NCI-H187 (cell line): ENCODE data around the gene OCLN.
"Not testable (repeated sequence)": the region's sequence is repeated elsewhere in the genome, so short reads cannot be mapped to it uniquely, and the experiment has no call there.

Experiments used
- DNase-seq, 2 experiments: peaks; one replicate each; lab custom pipeline; 2025; lab: John Stamatoyannopoulos, UW

OCLN gene, protein sequence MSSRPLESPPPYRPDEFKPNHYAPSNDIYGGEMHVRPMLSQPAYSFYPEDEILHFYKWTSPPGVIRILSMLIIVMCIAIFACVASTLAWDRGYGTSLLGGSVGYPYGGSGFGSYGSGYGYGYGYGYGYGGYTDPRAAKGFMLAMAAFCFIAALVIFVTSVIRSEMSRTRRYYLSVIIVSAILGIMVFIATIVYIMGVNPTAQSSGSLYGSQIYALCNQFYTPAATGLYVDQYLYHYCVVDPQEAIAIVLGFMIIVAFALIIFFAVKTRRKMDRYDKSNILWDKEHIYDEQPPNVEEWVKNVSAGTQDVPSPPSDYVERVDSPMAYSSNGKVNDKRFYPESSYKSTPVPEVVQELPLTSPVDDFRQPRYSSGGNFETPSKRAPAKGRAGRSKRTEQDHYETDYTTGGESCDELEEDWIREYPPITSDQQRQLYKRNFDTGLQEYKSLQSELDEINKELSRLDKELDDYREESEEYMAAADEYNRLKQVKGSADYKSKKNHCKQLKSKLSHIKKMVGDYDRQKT

DNA sequence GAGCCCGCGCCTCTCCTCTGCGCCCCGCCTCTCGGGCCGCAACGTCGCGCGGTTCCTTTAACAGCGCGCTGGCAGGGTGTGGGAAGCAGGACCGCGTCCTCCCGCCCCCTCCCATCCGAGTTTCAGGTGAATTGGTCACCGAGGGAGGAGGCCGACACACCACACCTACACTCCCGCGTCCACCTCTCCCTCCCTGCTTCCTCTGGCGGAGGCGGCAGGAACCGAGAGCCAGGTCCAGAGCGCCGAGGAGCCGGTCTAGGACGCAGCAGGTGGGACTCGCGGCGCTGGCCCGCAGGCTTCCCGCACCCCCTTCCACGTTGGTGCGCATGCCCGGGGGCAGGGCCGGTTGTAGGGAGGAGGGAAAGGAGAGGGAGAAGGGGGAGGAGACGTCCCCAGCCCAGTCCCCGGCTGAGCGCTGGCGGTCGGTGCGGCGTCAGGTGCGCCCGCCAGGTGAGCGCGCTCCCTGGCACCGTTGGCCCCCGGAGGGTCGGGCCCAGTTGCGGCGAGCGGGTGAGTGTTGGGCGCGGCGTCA, at the start of gene OCLN:
TSS of gene OCLN (plus strand) at position 400 of the 532 bp plus-strand sequence. CDS start 11,455 bp downstream, outside the sequence.
- DNase-seq: peak; percentile 54 to 69

DNA sequence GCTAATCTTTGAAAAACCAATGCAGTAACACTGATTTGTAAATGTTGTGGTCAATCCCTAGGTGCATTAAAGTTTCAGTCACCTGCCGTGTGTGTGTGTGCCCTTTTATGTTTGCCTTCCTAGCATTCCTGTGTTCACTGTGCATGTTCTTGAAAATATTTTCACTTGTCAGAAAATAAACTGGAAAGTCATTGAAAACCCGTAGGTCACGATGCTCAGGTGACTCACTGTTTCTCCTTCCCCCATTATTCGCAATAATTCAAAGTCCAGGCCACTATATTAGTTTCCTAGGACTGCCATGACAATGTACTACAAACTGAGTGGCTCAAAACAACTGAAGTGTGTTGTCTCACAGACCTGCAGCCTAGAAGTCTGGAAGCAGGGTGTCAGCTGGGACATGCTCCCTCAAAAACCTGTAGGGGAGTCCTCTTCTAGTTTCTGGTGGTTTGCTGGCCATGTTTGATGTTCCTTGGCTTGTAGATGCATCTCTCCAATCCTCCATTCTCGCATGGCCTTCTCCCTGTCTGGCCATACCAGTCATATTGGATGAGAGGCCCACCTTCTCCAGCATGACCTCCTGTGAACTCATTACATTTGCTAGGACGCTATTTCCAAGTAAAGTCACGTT, 48.3 kb upstream of the OCLN start:
- no peak for DNase-seq

DNA sequence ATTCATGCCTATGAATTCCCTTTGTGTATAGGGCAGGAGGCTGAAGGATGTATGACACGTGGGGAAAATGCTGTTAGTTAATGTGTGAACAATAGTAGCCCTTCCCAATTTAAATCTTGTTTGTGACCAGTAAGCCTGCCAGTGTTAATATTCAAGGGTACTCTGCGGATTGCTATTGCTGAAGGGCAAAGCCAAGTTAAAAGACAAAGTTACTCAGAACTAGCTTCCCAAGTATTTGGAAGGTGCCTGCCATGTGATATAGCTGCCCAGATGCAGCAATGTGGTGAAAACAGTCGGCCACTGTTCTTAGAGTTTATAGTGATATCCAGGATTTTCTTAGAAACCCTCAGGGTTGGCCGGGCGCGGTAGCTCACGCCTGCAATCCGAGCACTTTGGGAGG, 43.1 kb upstream of the OCLN start:
- DNase-seq: no peak

DNA sequence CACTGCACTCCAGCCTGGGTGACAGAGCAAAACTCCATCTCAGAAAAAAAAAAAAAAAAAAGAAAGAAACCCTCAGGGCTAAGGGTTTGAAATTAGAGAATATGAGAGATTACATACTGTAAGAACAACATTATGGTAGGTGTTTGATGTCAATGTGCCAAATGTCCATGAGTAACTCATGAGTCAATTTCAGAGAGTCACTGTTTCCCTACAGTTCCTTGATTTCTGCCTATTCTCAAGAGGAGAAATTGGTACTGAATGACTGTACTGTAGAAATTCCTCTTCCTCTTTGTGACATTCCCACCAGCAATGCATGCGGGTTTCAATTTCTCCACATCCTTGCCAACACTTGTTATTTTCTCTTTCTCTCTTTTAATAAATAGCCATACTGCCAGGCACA, 42.5 kb upstream of the OCLN start:
- DNase-seq: no peak

DNA sequence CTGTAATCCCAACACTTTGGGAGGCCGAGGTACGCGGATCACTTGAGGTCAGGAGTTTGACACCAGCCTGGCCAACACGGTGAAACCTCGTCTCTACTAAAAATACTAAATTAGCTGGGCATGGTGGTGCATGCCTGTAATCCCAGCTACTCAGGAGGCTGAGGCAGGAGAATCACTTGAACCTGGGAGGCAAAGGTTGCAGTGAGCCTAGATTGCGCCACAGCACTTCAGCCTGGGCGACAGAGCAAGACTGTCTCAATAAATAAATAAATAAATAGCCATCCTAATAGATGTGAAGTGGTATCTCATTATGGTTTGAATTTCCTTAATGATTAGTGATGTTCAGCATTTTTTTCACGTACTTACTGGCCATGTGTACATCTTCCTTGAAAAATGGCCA, 42.1 kb upstream of the OCLN start:
- DNase-seq: not testable (repeated sequence)

DNA sequence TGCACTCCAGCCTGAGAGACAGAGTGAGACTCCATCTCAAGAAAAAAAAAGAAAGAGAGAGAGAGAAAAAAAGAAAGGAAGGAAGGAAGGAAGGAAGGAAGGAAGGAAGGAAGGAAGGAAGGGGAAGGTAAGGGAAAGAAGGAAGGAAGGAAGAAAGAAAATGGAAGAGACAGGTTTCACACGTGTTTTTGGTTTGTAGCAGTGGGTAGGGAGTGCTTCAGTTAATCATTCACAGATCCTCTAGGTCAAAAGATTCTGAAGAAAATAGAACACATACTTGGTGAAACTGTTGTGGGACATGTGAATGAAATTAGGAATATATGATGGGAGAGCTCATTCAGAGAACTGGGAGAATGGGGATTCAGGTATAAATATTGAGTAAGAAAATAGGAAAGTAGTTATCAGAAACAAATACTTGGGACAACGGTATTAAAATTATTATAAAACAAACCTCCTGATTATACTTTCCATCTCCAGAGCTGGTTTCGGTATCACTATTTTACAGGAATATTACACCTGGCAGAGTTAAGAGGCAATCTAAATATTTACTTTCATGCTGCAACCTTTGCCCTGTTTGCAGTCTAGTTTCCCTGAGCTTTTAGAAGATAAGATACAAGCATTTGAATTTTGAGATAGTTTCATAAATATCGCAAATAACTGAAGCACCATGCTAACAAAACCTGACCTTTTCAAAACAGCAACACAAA, 40.5 kb upstream of the OCLN start:
- DNase-seq: no peak

DNA sequence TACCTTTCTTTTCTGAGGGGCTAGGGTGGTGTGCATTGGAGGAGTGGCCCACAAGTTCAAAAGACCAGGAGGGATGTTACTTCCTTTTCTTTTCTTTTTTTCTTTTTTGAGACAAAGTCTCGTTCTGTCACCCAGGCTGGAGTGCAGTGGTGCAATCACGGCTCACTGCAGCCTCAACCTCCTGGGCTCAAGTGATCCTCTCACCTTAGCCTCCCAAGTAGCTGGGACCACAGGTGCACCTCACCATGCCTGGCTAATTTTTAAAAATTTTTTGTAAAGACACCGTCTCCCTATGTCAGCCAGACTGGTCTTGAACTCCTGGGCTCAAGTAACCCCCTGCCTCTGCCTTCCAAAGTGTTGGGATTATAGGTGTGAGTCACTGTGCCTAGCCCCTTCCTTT, 39.1 kb upstream of the OCLN start:
- DNase-seq: not testable (repeated sequence)

DNA sequence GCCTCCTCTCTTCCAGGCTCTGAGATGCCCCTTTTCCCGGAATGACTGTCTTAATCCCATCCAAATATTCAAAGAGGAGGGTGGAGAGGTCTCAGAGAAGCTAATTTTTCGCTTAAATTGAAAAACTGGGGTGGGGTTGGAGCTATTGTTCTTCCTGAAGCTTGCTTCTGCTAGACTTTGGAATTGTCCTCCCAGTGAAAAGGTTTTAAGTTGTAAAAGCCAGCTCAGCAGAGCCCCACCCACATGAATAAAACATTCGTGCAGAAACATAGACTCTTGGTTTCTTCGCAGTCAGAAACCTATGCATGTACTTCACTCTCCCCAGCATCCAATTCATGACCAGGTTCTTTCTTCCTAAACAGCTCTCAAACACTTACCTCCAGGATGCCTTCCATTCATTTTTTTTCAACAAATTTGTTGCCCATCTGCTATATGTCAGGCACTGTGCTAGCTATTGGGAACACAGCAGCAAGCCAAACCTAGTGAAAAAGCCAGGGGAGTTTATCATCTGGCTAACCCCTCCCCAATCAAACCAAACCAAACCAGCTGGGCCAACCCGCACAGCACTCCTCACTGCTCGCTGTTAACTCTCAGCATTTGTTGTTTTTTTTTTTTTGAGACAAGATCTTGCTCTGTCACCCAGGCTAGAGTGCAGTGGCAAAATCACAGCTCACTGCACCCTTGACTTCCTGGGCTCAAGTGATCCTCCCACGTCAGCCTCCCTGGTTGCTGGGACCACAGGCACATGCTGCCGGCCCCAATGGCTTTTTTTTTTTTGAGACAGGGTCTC, 37.9 kb upstream of the OCLN start:
- no peak for DNase-seq

DNA sequence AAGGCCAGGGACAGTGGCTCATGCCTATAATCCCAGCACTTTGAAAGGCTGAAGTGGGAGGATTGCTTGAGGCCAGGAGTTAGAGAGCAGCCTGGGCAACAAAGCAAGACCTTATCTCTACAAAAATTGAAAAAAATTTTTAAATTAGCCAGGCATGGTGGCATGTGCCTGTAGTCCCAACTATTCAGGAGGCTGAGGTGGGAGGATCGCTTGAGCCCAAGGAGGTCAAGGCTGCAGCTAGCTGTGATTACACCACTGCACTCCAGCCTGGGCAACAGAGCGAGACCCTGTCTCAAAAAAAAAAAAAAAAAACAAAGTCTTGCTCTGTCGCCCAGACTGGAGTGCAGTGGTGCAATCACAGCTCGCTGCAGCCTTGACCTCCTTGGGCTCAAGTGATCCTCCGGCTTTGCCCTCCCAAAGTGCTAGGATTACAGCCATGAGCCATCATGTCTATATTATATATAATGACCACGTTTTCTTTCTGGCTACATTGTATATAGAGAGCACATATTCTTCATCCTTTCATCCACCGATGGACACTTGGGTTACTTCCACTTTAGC, 37.1 kb upstream of the OCLN start:
- not testable (repeated sequence) for DNase-seq

DNA sequence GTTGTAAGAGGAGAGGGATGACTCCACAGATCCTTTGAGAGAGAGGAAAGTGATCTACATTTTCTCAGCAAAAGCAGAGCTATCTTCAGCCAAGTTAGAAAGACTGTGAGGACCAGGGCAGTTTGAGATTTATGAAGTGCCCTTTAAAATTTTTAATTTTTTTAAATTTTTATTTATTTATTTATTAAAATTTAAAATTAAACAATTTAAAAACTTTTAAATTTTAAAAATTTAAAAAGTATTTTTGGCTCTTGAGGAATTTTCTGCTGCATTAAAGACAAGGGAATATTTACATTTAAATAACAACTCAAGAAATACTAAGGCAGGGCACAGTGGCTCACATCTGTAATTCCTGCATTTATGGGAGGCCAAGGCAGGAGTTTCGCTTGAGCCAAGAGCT, 30.4 kb upstream of the OCLN start:
- no peak for DNase-seq

DNA sequence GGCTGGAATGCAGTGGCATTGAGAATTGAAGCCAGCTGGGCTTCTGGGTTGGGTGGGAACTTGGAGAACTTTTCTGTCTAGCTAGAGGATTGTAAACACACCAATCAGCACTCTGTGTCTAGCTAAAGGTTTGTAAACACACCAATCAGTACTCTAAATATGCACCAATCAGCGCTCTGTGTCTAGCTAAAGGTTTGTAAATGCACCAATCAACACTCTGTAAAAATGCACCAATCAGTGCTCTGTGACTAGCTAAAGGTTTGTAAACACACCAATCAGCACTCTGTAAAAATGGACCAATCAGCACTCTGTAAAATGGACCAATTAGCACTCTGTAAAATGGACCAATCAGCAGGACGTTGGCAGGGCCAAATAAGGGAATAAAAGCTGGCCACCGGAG, 26.2 kb upstream of the OCLN start:
- DNase-seq: not testable (repeated sequence)

DNA sequence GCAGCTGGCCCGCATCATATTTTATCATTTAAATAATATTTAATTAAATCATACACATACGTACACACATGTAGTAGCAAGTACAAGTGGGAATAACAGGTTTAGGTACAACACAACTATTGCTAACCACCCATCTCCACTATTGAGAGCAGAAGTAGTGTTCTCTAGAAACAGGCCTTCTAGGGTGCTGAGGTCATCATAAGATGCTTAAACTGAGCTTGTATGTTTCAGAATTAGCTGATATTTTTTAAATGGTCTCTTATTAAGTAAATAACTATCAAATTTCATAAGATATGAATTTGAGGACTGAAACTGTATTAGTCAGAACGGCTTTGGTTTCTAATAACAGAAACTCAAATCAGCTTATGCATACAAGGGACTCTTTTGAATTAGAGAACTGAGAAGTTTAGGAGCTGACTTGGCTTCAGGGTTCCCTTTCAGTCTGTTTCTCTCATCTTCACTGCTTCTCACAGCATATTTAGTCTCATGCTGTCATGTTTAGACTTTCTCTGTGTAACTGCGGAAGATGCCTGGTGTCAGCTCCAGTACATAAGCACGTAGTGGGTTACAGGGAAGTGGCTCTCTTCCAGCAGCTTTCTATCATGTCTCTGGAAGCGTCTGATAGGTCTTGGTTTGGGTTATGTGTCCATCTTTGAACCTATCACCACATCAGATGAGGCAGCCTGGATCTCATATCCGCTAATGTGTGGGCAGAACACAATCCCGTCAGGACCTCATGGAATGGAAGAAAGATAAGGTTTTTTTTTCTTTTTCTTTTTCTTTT, 25.0 kb upstream of the OCLN start:
- no peak for DNase-seq

DNA sequence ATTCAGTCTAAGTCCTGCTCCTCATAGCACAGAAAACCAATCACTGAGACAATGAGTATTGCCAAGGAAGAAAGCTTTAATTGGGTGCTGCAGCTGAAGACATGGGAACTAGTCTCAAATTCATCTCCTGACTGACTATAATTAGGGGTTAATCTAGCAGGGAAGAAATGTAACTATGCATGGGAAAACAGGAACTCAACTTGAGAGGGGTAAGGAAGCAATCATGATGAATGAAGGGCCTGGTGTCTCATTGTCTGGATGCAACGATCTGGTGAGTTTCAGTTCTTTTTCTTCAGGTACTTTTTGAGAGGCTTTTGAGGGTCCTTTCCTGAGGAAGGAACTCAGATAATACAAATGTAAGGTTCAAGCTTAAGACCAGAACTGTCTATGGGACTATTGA, 24.0 kb upstream of the OCLN start:
- DNase-seq: no peak

DNA sequence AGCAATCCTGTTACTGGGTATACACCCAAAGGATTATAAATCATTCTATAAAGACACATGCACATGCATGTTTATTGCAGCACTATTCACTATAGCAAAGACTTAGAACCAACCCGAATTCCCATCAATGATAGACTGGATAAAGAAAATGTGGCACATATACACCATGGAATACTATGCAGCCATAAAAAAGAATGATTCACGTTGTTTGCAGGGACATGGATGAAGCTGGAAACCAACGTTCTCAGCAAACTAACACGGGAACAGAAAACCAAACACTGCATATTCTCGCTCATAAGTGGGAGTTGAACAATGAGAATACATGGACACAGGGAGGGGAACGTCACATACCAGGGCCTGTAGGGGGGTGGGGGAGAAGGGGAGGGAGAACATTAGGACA, 21.1 kb upstream of the OCLN start:
- DNase-seq: not testable (repeated sequence)

DNA sequence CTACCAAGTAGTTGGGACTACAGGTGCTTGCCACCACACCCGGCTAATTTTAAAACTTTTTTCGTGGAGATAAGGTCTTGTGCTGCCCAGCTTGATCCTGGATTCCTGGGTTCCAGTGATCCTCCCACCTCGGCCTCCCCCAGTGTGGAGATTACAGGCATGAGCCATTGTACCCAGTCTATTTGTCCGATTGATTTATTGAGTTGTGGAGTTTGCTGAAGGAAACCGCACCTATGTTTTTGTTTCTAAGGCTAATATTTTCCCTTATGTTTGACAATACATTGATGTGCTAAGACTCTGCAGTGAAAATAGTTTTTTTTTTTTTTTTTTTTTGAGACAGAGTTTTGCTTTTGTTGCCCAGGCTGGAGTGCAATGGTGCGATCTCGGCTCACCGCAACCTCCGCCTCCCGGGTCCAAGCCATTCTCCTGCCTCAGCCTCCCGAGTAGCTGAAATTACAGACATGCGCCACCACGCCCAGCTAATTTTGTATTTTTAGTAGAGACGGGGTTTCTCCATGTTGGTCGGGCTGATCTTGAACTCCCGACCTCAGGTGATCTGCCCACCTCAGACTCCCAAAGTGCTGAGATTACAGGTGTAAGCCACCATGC, 20.0 kb upstream of the OCLN start:
- DNase-seq: not testable (repeated sequence)

DNA sequence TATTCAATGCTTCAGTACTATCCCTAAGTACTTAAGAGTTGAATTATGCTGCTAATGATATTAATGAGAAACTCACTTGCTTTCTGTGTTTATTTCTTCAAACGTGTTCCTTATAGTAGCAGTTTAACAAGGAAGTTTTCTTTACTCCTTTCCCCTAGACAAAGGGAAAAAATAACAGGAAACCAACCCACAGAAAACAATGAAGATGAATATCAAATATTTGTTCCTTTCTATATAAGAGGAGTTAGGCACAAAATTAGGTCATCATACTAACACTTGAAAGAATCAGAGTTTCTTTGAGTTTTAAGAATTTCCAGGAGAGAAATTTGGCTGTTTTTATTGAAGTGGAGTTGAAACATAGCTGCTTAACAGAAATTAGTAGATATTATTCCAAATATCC, 15.4 kb upstream of the OCLN start:
- no peak for DNase-seq

DNA sequence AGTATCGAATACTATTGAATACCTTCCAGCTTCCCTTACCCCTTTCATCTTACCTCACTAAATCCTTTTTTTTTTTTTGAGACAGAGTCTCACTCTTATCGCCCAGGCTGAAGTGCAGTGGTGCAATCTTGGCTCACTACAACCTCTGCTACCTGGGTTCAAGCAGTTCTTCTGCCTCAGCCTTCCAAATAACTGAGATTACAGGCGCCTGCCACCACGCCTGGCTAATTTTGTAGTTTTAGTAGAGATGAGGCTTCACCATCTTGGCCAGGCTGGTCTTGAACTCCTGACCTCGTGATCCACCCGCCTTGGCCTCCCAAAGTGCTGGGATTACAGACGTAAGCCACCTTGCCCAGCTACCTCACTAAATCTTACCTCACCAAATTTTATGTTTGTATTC, 14.3 kb upstream of the OCLN start:
- DNase-seq: not testable (repeated sequence)

DNA sequence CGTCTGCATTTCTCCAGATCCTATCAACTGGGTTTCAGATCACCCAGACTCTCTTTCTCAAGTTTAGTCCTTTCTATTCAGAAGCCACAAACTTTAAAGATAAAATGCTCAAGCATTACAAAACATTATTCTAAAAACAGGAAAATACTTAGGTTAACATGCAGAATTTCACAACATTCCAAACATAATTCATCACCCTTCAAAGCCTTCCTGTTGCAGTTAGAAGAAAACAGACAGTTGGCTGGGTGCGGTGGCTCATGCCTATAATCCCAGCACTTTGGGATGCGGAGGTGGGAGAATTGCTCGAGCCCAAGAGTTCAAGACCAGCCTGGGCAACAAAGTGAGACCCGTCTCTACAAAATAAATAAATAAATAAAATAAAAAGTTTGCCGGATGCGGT, 7.7 kb upstream of the OCLN start:
- DNase-seq: no peak

DNA sequence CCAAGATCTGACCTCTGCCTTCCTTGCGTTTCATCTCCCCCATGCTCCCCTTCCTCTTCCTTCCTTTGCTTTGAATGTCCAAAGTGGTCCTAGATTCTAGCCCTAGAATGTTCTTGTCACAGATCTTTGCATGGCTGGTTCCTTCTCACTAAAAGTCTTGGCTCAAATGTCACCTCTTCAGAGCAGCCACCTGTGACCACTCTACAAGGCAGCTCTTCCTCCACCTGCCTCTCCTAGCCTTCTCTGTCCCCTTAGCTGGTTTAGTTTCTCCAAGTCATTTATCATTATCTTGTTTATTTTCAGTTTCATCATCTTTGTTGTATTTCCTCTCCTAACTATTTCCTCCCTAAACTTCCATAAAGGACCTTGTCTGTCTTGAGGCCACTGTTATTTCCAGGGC, 7.1 kb upstream of the OCLN start:
- DNase-seq: peak in 1 of 2 experiments; percentile 46

DNA sequence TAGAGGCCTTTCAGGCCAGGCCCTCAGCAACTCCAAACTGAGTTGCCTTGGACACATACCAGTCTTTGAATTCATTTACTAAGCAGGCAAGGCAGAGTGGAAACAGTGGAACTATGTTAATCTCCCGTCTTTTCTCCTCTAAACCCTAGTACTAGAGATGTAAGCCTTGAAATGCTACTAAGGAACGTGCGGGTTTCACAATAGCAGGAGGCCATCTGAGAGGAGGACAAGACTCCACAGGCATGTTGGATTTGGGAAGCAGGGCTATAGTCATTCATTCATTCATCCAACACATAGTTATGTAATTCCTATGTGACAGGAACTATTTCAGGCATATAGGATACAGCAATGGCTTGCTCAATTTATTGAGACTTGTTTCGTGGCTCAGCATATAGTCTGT, 3.3 kb upstream of the OCLN start:
- DNase-seq: no peak
